Measurements from ENCODE around the gene NSUN2.

- TF ChIP-seq, protein P1, sequence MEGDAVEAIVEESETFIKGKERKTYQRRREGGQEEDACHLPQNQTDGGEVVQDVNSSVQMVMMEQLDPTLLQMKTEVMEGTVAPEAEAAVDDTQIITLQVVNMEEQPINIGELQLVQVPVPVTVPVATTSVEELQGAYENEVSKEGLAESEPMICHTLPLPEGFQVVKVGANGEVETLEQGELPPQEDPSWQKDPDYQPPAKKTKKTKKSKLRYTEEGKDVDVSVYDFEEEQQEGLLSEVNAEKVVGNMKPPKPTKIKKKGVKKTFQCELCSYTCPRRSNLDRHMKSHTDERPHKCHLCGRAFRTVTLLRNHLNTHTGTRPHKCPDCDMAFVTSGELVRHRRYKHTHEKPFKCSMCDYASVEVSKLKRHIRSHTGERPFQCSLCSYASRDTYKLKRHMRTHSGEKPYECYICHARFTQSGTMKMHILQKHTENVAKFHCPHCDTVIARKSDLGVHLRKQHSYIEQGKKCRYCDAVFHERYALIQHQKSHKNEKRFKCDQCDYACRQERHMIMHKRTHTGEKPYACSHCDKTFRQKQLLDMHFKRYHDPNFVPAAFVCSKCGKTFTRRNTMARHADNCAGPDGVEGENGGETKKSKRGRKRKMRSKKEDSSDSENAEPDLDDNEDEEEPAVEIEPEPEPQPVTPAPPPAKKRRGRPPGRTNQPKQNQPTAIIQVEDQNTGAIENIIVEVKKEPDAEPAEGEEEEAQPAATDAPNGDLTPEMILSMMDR (conservative IDR thresholded peaks at IDR 0.05 in 1 of 2, IDR thresholded peaks at IDR 0.05 in 1 of 2; ENCODE audit: extremely low read depth in 1 of 2, insufficient read depth in 1 of 2, low read depth in 1 of 2, low read length in 2 of 2) = no peak
- no peak for TF ChIP-seq EZH2 (IDR thresholded peaks at IDR 0.05; ENCODE audit: borderline replicate concordance, low read length)
Observed at GRCh38 chr5:6592601-6593000, 40.2 kb downstream of the NSUN2 start.

All from mammary epithelial cell (primary cell).